8988T (cell line): ENCODE measurements around the gene KCNT2.

Experiments used
- DNase-seq: peaks from one replicate; pipeline ENCODE4 v3.0.0; 2011

The KCNT2 gene

GRCh38 chr1:196385109-196385508, 223.1 kb downstream of the KCNT2 start:
- no peak for DNase-seq

- DNase-seq = no peak
Measured at GRCh38 chr1:196382383-196382782, 225.9 kb downstream of the KCNT2 start.

GRCh38 chr1:196381544-196381943, 226.7 kb downstream of the KCNT2 start:
- DNase-seq = no peak

- no peak for DNase-seq
Measured at GRCh38 chr1:196380316-196380715, 227.9 kb downstream of the KCNT2 start.

GRCh38 chr1:196377811-196378210, 230.4 kb downstream of the KCNT2 start:
- no peak for DNase-seq

GRCh38 chr1:196376630-196377328, 231.5 kb downstream of the KCNT2 start:
- no peak for DNase-seq

- no peak for DNase-seq
Measured at GRCh38 chr1:196373798-196374197, 234.4 kb downstream of the KCNT2 start.

DNA sequence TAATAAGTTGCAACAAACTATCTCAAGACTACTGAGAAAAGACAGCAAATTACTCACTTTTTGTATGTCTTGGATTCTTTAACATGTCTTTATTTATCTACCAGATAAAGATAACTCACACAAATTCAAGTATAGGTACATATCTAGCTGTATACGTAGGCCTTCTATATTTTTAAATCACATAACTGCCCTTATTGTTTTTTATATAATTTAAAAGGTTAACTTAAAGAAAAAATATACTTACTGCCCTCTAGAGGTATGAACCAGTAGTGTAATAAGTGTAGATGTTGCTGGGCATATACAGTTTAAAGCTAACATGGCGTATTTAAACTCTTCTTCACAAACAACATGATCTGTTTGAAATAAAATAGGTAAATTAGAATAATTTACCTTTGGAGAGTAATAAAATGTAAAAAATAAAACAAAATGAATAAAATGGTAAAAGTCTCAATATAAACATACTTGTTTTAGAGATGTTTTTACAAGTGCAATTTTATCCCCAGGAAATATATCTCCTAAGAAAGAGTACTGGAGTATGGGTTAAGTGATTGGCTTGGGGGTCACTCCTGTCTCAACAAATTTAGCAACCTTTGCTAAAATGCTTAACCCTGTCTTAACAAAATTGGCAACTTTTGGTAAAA, 235.2 kb downstream of the KCNT2 start:
- DNase-seq = no peak

DNA sequence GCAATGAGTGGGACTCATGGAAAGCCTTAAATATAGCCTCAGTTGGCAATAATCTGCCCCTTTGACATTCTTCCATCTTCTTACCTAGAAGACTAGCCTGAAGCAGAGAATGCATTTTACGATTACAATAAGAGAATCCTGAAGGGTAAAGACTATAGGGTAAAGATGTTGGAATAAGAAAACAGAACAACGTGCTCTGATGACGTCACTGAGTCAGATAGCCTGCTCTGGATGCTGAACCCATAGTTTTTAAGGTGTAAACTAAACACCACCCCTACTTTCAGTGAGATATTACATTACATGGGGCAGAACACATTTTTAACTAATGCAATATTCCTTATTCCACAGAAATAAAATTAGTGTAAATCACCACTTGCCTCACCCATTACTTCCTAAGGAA, 240.4 kb downstream of the KCNT2 start:
- no peak for DNase-seq

GRCh38 chr1:196366817-196367495, 241.3 kb downstream of the KCNT2 start:
- DNase-seq = no peak

DNA sequence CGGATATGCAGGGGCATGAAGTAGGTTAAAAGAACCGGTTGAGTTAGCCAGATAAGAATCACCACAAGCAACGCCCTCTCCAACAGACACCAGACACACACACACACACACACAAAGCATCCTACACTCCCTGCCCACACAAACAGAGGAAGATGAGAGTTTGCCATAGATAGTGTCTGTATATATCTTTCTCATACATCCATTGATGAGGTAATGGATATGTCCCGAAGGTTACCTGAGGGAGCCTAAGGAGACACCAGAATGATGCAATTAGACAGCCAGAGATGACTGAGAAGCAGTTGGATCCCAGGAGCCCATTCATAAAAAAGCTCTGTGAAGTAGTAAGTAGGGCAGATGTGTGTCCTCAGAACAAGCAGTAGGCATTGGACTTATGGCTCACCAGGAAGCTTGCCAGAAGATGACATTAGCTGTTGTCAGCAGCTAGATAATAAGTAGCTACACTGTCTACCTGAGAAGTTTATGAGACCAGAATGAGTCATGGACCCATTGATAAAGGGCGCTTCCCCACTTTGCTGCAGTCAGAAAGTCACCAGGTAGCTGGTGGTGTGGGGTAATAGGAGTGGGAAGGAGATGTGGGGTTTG, 247.0 kb downstream of the KCNT2 start:
- DNase-seq = no peak

DNA sequence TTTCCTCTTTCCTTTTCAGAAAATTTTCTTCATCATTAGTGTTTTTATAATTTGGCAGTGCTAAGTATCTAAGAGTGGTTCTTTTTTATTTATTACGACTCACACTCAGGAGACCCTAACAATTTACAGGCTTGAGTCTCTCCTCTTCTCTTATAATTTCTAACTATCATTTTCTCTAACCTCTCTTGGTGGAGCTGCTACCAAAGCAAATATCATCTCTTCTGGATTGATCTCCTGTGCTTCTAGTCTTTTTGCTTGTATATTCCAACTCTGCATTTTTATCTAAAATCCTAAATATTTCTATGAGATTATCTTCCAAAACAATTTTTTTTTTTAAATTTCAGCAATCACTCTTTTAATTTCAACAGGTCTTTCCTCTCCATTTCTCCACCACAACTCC, 250.3 kb downstream of the KCNT2 start:
- DNase-seq = no peak

DNA sequence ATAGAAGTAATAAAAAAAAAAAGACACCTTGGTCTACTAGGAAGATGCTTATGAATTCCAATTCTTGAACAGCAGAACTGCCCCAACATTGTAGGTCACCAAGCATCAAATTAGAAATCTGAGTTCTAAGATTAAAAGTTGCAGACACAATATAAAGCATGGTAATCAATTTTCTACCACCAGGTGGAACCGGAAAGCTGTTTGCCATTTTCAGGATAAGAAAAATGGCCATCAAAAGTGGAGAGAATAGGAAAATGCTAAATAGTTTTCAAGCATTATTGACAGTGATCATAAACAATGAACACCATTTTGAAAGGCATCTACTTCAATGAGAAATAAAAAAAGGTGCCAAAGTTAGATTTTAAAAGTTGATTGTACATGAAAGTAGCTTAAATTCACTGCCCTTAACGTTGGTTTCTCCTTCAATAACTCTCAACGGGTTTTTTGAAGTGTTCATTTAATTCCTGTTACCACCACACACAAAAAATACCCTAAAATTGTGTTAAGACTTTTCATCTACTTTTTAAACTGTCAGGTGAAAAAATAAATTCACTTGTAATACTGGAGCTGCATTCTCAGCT, 252.9 kb downstream of the KCNT2 start:
- no peak for DNase-seq

DNA sequence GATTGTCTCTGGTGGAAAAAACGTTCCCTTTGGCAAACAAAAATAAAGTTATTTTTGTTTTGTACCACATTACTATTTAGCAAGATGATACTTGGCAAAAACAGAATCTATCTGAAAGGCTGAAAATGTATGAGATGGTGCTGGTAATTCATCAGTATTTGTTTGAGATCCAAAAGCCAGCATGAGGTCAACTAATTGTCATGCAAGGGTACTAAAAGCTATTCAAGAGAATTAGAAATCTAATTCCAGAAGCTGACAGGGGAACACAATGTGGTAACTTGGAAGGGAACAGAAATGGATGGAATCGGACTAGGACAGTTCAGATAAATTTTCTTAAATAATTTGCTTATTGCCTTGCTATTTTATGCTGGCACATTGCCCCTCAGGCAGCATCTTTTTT, 263.8 kb downstream of the KCNT2 start:
- DNase-seq = no peak

DNA sequence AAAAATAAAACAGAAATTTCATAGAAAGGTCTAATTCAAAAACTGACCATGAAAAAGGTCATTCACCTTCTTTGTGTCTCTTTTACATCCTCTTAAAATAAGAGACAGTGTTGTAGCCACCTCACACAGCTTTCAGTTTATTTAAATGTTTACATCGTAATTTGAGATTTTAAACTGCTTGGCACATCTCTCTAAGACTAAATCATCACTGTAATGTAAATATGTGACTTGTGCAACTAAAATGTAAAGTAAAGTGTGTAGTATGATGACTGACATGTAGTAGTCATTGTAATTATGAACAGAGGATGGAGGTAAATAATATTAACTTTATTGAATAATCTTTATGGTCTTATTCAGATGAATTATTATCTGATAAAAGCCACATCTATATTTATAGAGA, 283.9 kb downstream of the KCNT2 start:
- no peak for DNase-seq

DNA sequence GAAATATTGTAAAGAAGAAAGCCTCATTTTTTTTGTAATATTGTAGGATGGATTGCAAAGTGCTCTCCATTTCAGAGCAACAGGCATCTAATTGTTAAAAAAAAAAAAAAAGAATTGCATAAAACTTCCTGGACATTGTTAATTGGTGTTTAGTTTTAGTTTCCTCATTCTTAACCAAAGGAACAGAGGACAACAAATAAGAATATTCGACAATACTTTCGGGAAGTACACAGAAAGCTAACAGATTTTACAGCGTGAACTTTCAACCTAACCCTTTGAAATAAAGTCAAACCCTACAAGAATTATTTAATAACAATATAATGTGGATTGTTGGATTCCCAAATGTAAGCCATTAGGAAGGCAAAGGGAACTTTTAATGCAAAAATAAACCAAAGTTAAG, 284.4 kb downstream of the KCNT2 start:
- no peak for DNase-seq

DNA sequence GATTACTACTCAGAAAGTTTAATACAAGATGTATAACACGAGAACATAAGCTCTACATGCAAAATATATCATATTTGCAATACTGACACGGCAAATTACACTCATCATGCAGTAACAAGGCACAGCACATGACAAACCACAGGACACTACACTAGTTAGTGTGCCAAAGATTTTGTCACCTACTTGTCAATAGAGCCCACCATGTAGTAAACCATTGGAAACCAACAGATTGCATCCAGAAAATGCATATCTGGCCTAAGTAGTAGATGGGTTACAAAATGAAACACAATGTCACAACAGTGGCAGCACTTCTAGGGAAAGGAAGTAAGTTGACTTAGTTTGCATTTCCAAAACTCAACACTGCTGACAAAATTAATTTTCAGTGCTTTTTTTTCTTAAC, 288.9 kb downstream of the KCNT2 start:
- DNase-seq = no peak

GRCh38 chr1:196317535-196318522, 290.4 kb downstream of the KCNT2 start:
- DNase-seq = no peak

GRCh38 chr1:196312739-196313138, 295.5 kb downstream of the KCNT2 start:
- no peak for DNase-seq

DNA sequence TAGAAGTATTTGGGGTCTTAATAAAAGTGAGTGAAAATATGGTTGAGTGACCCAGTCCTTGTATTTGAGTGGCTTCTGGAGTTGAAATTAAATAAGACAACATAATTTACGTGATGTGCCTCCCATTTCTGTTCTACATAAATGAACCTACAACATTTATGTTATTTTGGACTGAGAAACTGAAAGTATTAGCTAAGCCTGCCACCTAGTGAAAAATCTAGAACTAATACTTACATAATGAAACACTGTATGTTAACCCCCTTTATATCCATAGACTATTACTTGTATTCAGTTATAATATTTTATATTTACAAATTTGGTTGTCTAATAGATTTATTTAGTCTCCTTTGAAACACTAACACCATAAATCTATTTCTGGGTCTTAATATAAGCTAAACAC, 298.9 kb downstream of the KCNT2 start:
- no peak for DNase-seq

- DNase-seq = no peak
Measured at GRCh38 chr1:196308176-196308575, 300.1 kb downstream of the KCNT2 start.

- DNase-seq = no peak
Measured at GRCh38 chr1:196306421-196306820, 301.8 kb downstream of the KCNT2 start.
